Activated CD8-positive, alpha-beta T cell treated with anti-CD3 and anti-CD28 coated beads, Interleukin-2, amount 10 ng/mL, durations not matched to agents 7 days and 5 days (primary cell): ENCODE data around the gene CERKL. TPM values are rescaled to one million over a fixed set of nuclear protein-coding genes. Genes with fewer than 3 reads are reported as not detected.

ENCODE experiments used
- ATAC-seq: fragments of 150-1000 bp; cut with Tn5 transposase; one replicate; pipeline ENCODE4 v1.10.0; 2021; ENCODE audit warnings: moderate library complexity
- CTCF ChIA-PET: fragments of 350-600 bp; sonication (Branson Sonifier 250); formaldehyde crosslinking; loops from one replicate; lab custom pipeline; 2021; ENCODE audit warnings: antibody characterized with exemption; lab: Charles Lee
- POLR2A ChIA-PET: fragments of 350-600 bp; sonication (Branson Sonifier 250); formaldehyde crosslinking; loops from one replicate; lab custom pipeline; 2021; ENCODE audit warnings: antibody characterized with exemption; lab: Charles Lee
- DNase-seq: peaks from one replicate; pipeline ENCODE4 v3.0.0-alpha.2; 2020
- H3K27ac Mint-ChIP-seq: one replicate; pipeline ENCODE4 v1.8.0; 2021; ENCODE audit warnings: mild to moderate bottlenecking, mixed read lengths
- H3K27me3 Mint-ChIP-seq: one replicate; pipeline ENCODE4 v1.8.0; 2021; ENCODE audit warnings: low read depth, mixed read lengths
- H3K36me3 Mint-ChIP-seq: one replicate; pipeline ENCODE4 v1.8.0; 2021; ENCODE audit warnings: low read depth, mixed read lengths
- H3K4me1 Mint-ChIP-seq: one replicate; pipeline ENCODE4 v1.8.0; 2021; ENCODE audit warnings: low read depth, mixed read lengths
- H3K4me3 Mint-ChIP-seq: one replicate; pipeline ENCODE4 v1.8.0; 2021; ENCODE audit warnings: mild to moderate bottlenecking, mixed read lengths
- H3K9me3 Mint-ChIP-seq: one replicate; pipeline ENCODE4 v1.8.0; 2022; ENCODE audit warnings: mixed read lengths; ENCODE audit not compliant: insufficient read depth
- total RNA-seq, 2 experiments: library from RNA; stranded (reverse); gene quantifications; one replicate each; pipeline ENCODE4 v1.2.3, GENCODE V29; 2021

The CERKL gene
- total RNA-seq, 2 experiments from 2014 or later, result not detected

DNA sequence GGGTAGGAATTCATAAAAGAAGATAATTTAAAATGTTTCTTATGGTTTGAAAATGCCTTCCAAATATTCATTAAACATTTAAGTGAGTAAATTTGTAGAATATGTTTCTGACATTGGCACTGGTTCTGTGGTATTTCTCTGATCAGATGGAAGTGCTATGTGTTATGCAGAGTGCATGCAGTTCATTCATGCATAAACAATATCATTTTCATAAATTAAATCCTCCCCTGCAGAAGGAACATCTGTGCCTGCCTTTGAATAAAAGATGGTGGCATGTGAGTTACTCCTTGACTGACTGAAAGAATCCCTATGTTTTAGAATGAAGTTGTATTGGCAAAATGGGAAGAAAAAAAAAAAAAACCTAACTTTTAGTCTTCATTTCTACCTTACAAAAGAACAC, 17.6 kb upstream of the CERKL start:
- peaks cover 3% of the 10 kb centered on the region for H3K9me3 Mint-ChIP-seq
- H3K4me1 Mint-ChIP-seq, result peaks cover 20% of the 10 kb centered on the region
- ATAC-seq (no peak), DNase-seq (no peak)
- ChIA-PET POLR2A (no interaction called here), CTCF (interaction anchor here (1.2 kb wide), 1 partner anchor 41 kb away, joined by 3 read pairs; no protein-coding TSS in a partner anchor)
- H3K4me3 Mint-ChIP-seq, result no peak overlapping the region
- no peak overlapping the region for H3K27ac Mint-ChIP-seq
- H3K36me3 Mint-ChIP-seq, result no peaks in the 10 kb centered on the region
- H3K27me3 Mint-ChIP-seq, result peaks cover 38% of the 10 kb centered on the region

DNA sequence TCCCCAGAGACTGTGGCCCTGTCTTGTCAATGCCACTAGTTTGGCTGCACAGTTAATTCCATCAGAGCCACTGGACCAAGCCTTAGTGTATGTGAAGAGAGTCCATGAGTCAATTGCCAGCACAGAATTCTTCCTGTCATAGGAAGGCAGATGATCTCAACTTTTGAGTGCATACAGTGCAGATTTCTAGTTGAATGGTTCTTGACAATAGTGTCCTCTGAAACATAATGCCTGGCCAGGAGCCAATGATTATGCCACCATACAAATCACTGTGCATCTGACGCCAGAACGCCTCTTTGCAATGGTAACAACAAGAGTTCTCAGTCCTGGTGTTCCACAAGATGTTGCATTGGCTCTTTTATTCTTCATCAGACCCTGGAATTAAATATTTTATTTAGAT, 16.3 kb upstream of the CERKL start:
- peaks cover 37% of the 10 kb centered on the region for H3K27me3 Mint-ChIP-seq
- H3K4me1 Mint-ChIP-seq, result peaks cover 15% of the 10 kb centered on the region
- ATAC-seq, result no peak
- H3K27ac Mint-ChIP-seq, result no peak overlapping the region
- POLR2A ChIA-PET, result interaction anchor here (0.6 kb wide), 1 partner anchor 90 kb away, joined by 3 read pairs; no protein-coding TSS in a partner anchor
- no peak for DNase-seq
- H3K36me3 Mint-ChIP-seq, result no peaks in the 10 kb centered on the region
- no peaks in the 10 kb centered on the region for H3K9me3 Mint-ChIP-seq
- no peak overlapping the region for H3K4me3 Mint-ChIP-seq
- CTCF ChIA-PET, result no interaction called here

DNA sequence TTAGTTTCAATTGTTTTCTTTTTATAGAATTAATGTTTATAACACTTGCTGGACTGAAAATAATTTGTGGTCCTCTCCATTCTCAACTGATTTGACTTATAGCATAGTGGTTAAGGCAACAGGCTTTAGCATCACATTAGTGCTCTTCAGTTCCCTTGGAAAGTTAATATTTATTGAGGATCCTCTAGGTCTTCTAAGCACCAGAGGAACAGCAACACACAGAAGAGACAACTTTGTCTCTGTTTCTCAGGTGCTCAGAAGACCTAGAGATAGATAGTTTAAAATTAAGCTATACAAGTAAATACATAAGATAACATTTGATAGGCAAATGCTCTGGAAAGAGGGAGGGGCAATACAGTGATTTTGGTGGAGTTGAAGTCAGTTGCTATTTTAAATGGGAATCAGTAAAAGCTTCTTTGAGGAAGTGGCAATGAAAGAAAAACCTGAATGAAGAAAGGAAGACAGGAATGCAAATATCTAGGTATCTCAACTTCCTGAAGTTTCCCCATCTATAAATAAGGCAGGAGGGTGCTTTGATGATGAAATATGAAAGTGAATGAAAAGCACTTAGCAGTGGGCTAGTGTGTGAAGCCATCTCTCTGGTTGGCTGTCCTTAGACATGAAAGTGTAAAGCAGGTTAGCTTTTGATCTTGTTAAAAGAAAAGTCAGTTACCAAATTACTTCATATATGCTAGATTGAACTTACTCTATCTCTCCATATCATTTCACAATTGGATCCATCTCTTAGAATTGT, 15.5 kb upstream of the CERKL start:
- peaks cover 9% of the 10 kb centered on the region for H3K4me1 Mint-ChIP-seq
- ChIA-PET POLR2A (interaction anchor here (0.6 kb wide), 1 partner anchor 89 kb away, joined by 3 read pairs; no protein-coding TSS in a partner anchor), CTCF (interaction anchor here (1.2 kb wide), 1 partner anchor 43 kb away, joined by 4 read pairs; no protein-coding TSS in a partner anchor)
- no peaks in the 10 kb centered on the region for H3K36me3 Mint-ChIP-seq
- peaks cover 33% of the 10 kb centered on the region for H3K27me3 Mint-ChIP-seq
- ATAC-seq, result no peak
- H3K4me3 Mint-ChIP-seq, result no peak overlapping the region
- H3K27ac Mint-ChIP-seq, result no peak overlapping the region
- no peak for DNase-seq
- H3K9me3 Mint-ChIP-seq, result no peaks in the 10 kb centered on the region

DNA sequence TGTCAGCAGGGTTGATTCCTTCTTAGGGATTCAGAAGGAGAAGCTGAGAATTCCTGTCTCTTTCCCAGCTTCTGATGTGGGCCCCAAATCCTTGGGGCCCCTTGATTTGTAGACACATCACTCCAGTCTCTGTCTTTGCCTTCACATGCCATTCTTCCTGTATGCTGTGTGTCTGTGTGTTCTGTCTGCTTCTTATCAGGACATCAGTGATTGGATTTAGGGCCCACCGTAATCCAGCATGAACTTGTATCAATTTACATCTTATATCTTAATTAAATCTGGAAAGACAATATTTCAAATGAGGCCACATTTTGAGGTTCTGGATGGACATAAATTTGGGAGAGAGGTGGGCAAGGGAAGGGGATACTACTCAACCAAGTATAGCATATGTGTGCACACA, 13.7 kb upstream of the CERKL start:
- Mint-ChIP-seq H3K4me3 (no peak overlapping the region), H3K36me3 (no peaks in the 10 kb centered on the region), H3K27ac (no peak overlapping the region), H3K4me1 (peaks cover 9% of the 10 kb centered on the region), H3K27me3 (peaks cover 31% of the 10 kb centered on the region), H3K9me3 (no peaks in the 10 kb centered on the region)
- CTCF ChIA-PET, result no interaction called here
- no peak for ATAC-seq
- DNase-seq, result no peak
- POLR2A ChIA-PET, result no interaction called here

DNA sequence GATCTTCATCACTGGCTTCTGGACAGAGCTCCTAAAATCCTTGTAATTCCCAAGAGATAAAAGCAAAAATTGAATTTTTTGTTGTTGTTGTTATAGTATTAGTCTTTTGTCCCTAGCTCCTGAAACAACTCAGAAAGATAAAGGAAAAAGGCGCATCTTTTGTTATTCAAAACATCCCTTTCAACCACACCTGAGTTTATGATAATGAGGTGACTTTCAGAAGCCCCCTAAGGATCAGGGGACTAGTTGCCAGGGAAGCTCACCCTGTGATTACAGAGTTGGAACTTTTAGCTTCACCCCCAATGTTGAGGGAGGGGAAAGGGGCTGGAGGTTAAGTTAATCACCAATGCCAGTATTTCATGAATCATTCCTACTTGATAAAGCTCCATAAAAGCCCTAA, 10.3 kb upstream of the CERKL start:
- no peaks in the 10 kb centered on the region for H3K9me3 Mint-ChIP-seq
- ChIA-PET POLR2A (no interaction called here), CTCF (interaction anchor here (2.5 kb wide), 1 partner anchor 48 kb away, joined by 8 read pairs; no protein-coding TSS in a partner anchor)
- H3K4me3 Mint-ChIP-seq, result no peak overlapping the region
- DNase-seq (no peak), ATAC-seq (no peak)
- H3K36me3 Mint-ChIP-seq, result no peaks in the 10 kb centered on the region
- H3K4me1 Mint-ChIP-seq, result peaks cover under 1% of the 10 kb centered on the region
- no peak overlapping the region for H3K27ac Mint-ChIP-seq
- H3K27me3 Mint-ChIP-seq, result peaks cover 19% of the 10 kb centered on the region

DNA sequence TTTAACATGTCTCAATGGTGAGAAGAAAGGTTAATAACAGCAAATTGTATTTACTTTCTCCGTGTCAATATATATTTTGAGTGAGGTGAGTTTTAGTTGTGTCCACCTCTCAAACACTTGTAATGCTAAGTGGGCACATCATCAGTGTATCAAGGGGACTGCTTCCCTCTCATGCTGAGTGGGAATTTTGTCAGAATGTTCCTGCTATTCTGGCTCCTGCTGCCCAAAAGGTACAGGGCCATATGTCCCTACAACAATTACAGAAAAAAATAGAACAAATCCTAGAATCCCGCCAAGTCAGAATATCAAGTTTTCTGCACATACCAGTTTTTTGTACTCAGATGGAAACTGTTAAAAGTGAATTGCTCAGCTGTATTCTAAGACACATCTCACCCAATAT, 5.4 kb upstream of the CERKL start:
- H3K36me3 Mint-ChIP-seq, result no peaks in the 10 kb centered on the region
- no peak overlapping the region for H3K27ac Mint-ChIP-seq
- CTCF ChIA-PET, result interaction anchor here (1.3 kb wide), 1 partner anchor 16 kb away, joined by 4 read pairs; no protein-coding TSS in a partner anchor
- no peak overlapping the region for H3K4me3 Mint-ChIP-seq
- POLR2A ChIA-PET, result no interaction called here
- H3K9me3 Mint-ChIP-seq, result no peaks in the 10 kb centered on the region
- no peak for ATAC-seq
- peaks cover 19% of the 10 kb centered on the region for H3K27me3 Mint-ChIP-seq
- H3K4me1 Mint-ChIP-seq, result peaks cover under 1% of the 10 kb centered on the region
- no peak for DNase-seq

DNA sequence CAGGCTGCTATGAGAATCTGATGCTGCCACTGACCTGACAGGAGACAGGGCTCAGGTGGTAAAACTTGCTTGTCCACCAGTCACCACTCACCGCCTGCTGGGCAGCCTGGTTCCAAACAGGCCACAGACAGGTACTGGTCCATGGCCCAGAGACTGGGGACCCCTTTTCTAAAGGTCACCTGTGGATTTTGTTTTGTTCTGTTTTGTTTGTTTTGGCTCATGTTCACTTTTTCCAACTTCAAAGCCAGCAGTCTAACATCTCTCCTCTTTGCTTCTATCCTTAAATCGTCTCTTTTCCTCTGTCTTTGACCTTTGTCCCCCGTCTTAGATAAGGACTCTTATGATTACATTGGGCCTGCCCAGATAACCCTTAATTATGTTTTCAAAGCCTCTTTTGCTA, 3.3 kb upstream of the CERKL start:
- ChIA-PET POLR2A (no interaction called here), CTCF (no interaction called here)
- Mint-ChIP-seq H3K9me3 (no peaks in the 10 kb centered on the region), H3K36me3 (no peaks in the 10 kb centered on the region), H3K27ac (no peak overlapping the region), H3K4me3 (no peak overlapping the region), H3K4me1 (peaks cover 9% of the 10 kb centered on the region), H3K27me3 (peaks cover 31% of the 10 kb centered on the region)
- ATAC-seq (no peak), DNase-seq (no peak)

DNA sequence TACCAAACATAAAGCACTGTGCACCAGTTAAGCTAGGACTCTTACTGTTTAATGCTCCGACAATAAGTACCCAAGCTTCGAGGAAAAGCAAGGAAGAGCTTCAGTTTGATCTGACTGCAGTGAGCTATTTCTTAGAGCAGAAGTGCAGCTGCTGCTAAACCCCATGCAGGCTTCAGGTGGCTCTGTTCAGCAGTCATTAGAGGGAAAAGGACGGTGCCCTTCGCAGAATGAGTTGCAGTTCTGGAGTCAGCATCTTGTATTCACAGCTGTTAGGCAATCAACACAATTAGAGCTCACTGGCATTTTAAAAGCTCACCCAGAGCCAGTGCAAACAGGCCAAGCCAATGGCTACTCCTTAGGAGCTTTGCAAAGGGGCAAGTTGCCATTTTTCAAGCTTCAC, 1.5 kb upstream of the CERKL start:
- H3K27ac Mint-ChIP-seq, result no peak overlapping the region
- H3K4me3 Mint-ChIP-seq, result no peak overlapping the region
- H3K4me1 Mint-ChIP-seq, result peaks cover 9% of the 10 kb centered on the region
- CTCF ChIA-PET, result interaction anchor here (0.9 to 1.4 kb wide), 3 partner anchors 11 to 57 kb away, joined by 4 read pairs; no protein-coding TSS in a partner anchor
- ATAC-seq (no peak), DNase-seq (no peak)
- peaks cover 41% of the 10 kb centered on the region for H3K27me3 Mint-ChIP-seq
- H3K9me3 Mint-ChIP-seq, result no peaks in the 10 kb centered on the region
- POLR2A ChIA-PET, result no interaction called here
- H3K36me3 Mint-ChIP-seq, result no peaks in the 10 kb centered on the region

DNA sequence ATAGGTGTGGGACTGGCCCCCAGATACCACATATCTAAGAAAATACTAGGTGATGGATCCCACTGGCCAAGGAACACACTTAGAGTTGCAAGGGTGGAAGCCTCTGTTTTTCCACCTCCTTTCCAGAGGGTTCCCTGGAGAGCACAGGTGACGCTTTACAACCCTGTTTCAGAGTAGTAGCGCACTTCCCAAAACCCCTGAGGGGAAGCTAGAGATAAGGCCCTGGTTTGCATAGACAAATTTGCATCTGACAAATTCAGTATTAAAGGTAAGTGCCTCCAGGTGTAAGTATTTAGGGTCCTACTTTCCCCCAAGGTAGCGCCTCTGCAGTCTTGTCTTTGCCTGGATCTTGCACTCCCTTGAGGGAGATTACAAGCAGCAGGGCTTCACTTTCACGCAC, 474 bp upstream of the CERKL start:
- H3K27me3 Mint-ChIP-seq, result peaks cover 48% of the 10 kb centered on the region
- no peak overlapping the region for H3K27ac Mint-ChIP-seq
- CTCF ChIA-PET, result interaction anchor here (0.7 to 1.4 kb wide), 4 partner anchors 15 to 86 kb away, joined by 3 to 4 read pairs (median 3); no protein-coding TSS in a partner anchor
- POLR2A ChIA-PET, result no interaction called here
- peak overlapping the region; percentile 61 for H3K4me3 Mint-ChIP-seq
- H3K9me3 Mint-ChIP-seq, result no peaks in the 10 kb centered on the region
- ATAC-seq (no peak), DNase-seq (no peak)
- no peaks in the 10 kb centered on the region for H3K36me3 Mint-ChIP-seq
- peaks cover 9% of the 10 kb centered on the region for H3K4me1 Mint-ChIP-seq

DNA sequence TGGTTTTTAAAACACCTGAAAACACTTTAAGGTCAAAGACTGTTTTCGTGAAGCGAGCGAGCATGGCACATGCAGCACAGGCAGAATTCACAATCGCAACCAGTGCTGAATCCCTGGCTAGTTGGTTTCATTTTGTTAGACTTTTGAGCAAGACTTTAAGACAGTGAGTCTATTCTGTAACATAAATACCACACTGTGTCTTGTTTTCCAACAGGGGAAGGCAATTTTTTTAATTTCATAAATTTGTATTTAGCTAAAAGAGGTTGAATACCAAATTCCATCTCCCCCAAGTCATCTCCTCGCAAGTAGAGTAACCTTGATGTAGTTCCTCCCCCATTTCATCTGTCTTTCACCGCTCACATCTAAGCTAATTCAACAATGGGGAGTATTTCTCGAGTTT, 1.4 kb downstream of the CERKL start:
- CTCF ChIA-PET, result interaction anchor here (0.8 kb wide), 1 partner anchor 60 kb away, joined by 3 read pairs; no protein-coding TSS in a partner anchor
- ATAC-seq (no peak), DNase-seq (no peak)
- peaks cover 61% of the 10 kb centered on the region for H3K27me3 Mint-ChIP-seq
- H3K4me3 Mint-ChIP-seq, result no peak overlapping the region
- no peaks in the 10 kb centered on the region for H3K36me3 Mint-ChIP-seq
- H3K27ac Mint-ChIP-seq, result no peak overlapping the region
- no peaks in the 10 kb centered on the region for H3K9me3 Mint-ChIP-seq
- H3K4me1 Mint-ChIP-seq, result peaks cover 9% of the 10 kb centered on the region
- POLR2A ChIA-PET, result no interaction called here

DNA sequence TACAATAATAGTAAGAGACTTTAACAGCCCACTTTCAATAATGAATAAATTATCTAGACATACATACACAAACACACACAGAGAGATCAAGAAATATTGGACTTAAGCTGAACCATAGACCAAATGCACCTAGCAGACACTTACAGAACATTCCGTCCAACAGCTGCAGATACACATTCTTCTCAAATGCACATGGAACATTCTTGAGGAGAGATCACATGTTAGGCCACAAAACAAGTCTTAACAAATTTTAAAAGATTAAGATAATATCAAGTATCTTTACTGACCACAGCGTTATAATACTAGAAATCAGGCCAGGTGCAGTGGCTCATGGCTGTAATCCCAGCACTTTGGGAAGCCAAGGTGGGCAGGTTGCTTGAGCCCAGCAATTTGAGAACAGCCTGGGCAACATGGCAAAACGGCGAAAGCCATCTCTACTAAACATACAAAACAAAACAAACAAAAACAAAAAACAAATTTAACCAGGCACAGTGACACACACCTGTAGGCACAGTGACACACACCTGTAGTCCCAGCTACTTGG, 7.4 kb downstream of the CERKL start:
- ATAC-seq (no peak), DNase-seq (no peak)
- H3K27ac Mint-ChIP-seq, result no peak overlapping the region
- H3K9me3 Mint-ChIP-seq, result no peaks in the 10 kb centered on the region
- no peaks in the 10 kb centered on the region for H3K4me1 Mint-ChIP-seq
- POLR2A ChIA-PET, result no interaction called here
- H3K36me3 Mint-ChIP-seq, result no peaks in the 10 kb centered on the region
- no peak overlapping the region for H3K4me3 Mint-ChIP-seq
- peaks cover 47% of the 10 kb centered on the region for H3K27me3 Mint-ChIP-seq
- CTCF ChIA-PET, result interaction anchor here (0.6 kb wide), 1 partner anchor 16 kb away, joined by 3 read pairs; no protein-coding TSS in a partner anchor
